Measurements from ENCODE around the gene PUM1. TPM values are rescaled to one million over a fixed set of nuclear protein-coding genes. Genes with fewer than 3 reads are reported as not detected.
A peak's percentile ranks its signal among the peaks of the same experiment; 100 is the strongest.

PUM1 gene
- total and polyA plus RNA-seq, 4 donors, result 24.7 to 125 (median 66.9) TPM

- H3K4me3 ChIP-seq, result no peak overlapping the region
- H3K4me1 ChIP-seq (ENCODE audit: control insufficient read depth in 5 of 5, insufficient read depth in 5 of 5, low read length in 5 of 5), result peaks cover 0 to 27% (median 0%) of the 10 kb centered on the region in 5 donors
- DNase-seq (no peak), ATAC-seq (ENCODE audit: insufficient read depth, low FRiP score) (no peak)
- H3K9me3 ChIP-seq (ENCODE audit: control insufficient read depth in 4 of 4, insufficient read depth in 3 of 4, low read length in 3 of 4), result no peaks in the 10 kb centered on the region
- H3K9ac ChIP-seq (ENCODE audit: insufficient read depth in 1 of 2, low read length in 2 of 2), result no peak overlapping the region
- WGBS, 2 donors, result 74% methylated on average over 5 of the region's 5 CpGs
- H3K27ac ChIP-seq (ENCODE audit: low read depth in 1 of 2, low read length in 1 of 2), result no peak overlapping the region
- H3K27me3 ChIP-seq (ENCODE audit: control insufficient read depth in 3 of 3, insufficient read depth in 3 of 3, low read length in 2 of 3), result no peaks in the 10 kb centered on the region
- TF ChIP-seq CTCF (IDR thresholded peaks at IDR 0.05; ENCODE audit: control extremely low read depth, extremely low read depth), result no peak
- H3K36me3 ChIP-seq (ENCODE audit: control insufficient read depth in 4 of 4, insufficient read depth in 4 of 4, low read length in 4 of 4), result peaks cover 0 to 8% (median 2%) of the 10 kb centered on the region in 4 donors
Observed at GRCh38 chr1:31038360-31038759, 27.2 kb downstream of the PUM1 start.

DNA sequence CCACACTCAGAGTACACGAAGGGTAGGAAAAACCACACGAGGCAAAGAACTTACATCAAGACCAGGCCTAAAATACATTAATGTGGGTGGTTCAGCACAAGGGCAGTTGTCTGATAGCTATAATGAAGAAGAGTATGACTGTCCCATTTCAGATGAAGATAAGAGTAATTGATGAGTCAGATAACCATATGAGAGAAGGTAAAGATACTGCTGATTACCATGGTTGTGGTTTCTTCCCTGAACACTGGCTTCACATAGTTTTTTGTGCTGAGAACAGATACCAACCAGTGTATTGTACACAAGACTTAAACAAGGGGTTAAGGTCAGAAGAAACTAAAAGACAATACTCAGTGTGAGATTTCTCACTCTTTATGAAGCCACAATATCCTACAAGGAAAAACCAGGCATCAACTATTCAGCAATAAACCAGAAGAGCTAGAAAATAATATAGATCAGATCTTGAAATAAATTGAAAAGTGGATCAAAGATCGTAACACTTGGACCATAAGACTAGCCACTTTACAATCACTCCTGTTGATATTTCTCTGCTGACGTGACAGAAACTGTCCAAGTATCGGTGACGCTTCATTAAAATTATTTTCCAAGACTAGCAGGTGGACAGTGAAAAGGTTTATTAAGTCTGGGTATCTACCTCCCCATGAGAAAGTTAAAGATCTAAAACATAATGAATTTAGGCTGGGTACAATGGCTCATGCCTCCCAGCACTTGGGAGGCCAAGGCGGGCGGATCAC is 28.6 kb downstream of the PUM1 start:
- H3K4me1 ChIP-seq (ENCODE audit: control insufficient read depth in 5 of 5, insufficient read depth in 5 of 5, low read length in 5 of 5), result peaks cover 0 to 27% (median 0%) of the 10 kb centered on the region in 5 donors
- no peak for ATAC-seq (ENCODE audit: insufficient read depth, low FRiP score)
- peaks cover 0 to 7% (median 2%) of the 10 kb centered on the region in 4 donors for H3K36me3 ChIP-seq (ENCODE audit: control insufficient read depth in 4 of 4, insufficient read depth in 4 of 4, low read length in 4 of 4)
- TF ChIP-seq CTCF (IDR thresholded peaks at IDR 0.05; ENCODE audit: control extremely low read depth, extremely low read depth), result no peak
- no peak for DNase-seq
- no peak overlapping the region for H3K4me3 ChIP-seq
- no peak overlapping the region for H3K27ac ChIP-seq (ENCODE audit: low read depth in 1 of 2, low read length in 1 of 2)
- WGBS, 2 donors, result 83 to 93% methylated on average over 8 of the region's 8 CpGs
- no peaks in the 10 kb centered on the region for H3K27me3 ChIP-seq (ENCODE audit: control insufficient read depth in 3 of 3, insufficient read depth in 3 of 3, low read length in 2 of 3)
- H3K9me3 ChIP-seq (ENCODE audit: control insufficient read depth in 4 of 4, insufficient read depth in 3 of 4, low read length in 3 of 4), result no peaks in the 10 kb centered on the region
- H3K9ac ChIP-seq (ENCODE audit: insufficient read depth in 1 of 2, low read length in 2 of 2), result no peak overlapping the region

- WGBS, 2 donors, result 78 to 80% methylated on average over 5 of the region's 5 CpGs
Observed at GRCh38 chr1:31033598-31033997, 31.9 kb downstream of the PUM1 start.

More at GRCh38 chr1:31033598-31033997, 31.9 kb downstream of the PUM1 start:
- ATAC-seq (ENCODE audit: insufficient read depth, low FRiP score) (peak; percentile 59), DNase-seq (no peak)
- Histone ChIP-seq H3K4me3 (no peak overlapping the region), H3K27ac (ENCODE audit: low read depth in 1 of 2, low read length in 1 of 2) (no peak overlapping the region), H3K4me1 (ENCODE audit: control insufficient read depth in 5 of 5, insufficient read depth in 5 of 5, low read length in 5 of 5) (peaks cover 0 to 30% (median 4%) of the 10 kb centered on the region in 5 donors), H3K27me3 (ENCODE audit: control insufficient read depth in 3 of 3, insufficient read depth in 3 of 3, low read length in 2 of 3) (no peaks in the 10 kb centered on the region), H3K9ac (ENCODE audit: insufficient read depth in 1 of 2, low read length in 2 of 2) (no peak overlapping the region), H3K9me3 (ENCODE audit: control insufficient read depth in 4 of 4, insufficient read depth in 3 of 4, low read length in 3 of 4) (no peaks in the 10 kb centered on the region), H3K36me3 (ENCODE audit: control insufficient read depth in 4 of 4, insufficient read depth in 4 of 4, low read length in 4 of 4) (peaks cover 0 to 3% (median under 1%) of the 10 kb centered on the region in 4 donors)
- TF ChIP-seq CTCF (IDR thresholded peaks at IDR 0.05; ENCODE audit: control extremely low read depth, extremely low read depth), result no peak

Measured in lung (tissue), 12 donors.